Left lung (tissue), 10 donors: ENCODE results near the gene GMPR. TPM values are rescaled to one million over a fixed set of nuclear protein-coding genes. Genes with fewer than 3 reads are reported as not detected.

Experiments used
- ATAC-seq: fragments of 200-7000 bp; cut with Tn5 transposase; one replicate; pipeline ENCODE4 v1.9.1; 2020; ENCODE audit warnings: moderate library complexity
- DNase-seq, 4 donors: peaks; one replicate each; pipeline ENCODE4 v3.0.0-alpha.2; 2013 to 2020
- H3K27ac ChIP-seq, 2 donors: fragments of 200-600 bp; sonication (generic) in 1 of 2; one replicate each; pipeline versions ENCODE4 v1.5.0 to v1.8.0; 2020 to 2021
- H3K27me3 ChIP-seq, 2 donors: fragments of 200-600 bp; sonication (generic) in 1 of 2; one replicate each; pipeline versions ENCODE4 v1.5.0 to v1.8.0; 2020 to 2021
- H3K36me3 ChIP-seq, 2 donors: fragments of 200-600 bp; sonication (generic) in 1 of 2; one replicate each; pipeline versions ENCODE4 v1.5.0 to v1.8.0; 2020 to 2021
- H3K4me1 ChIP-seq, 2 donors: fragments of 200-600 bp; one replicate each; pipeline ENCODE4 v1.8.0; 2021
- H3K4me3 ChIP-seq, 2 donors: fragments of 200-600 bp; sonication (generic) in 1 of 2; one replicate each; pipeline versions ENCODE4 v1.5.0 to v1.8.0; 2020 to 2021; ENCODE audit warnings: mild to moderate bottlenecking in 1 of 2
- H3K9me3 ChIP-seq, 2 donors: fragments of 200-600 bp; sonication (generic) in 1 of 2; one replicate each; pipeline versions ENCODE4 v1.5.0 to v1.8.0; 2020 to 2021
- intact Hi-C, 2 donors: fragments of 100-400 bp; cut with DNase I; formaldehyde crosslinking; loops; one replicate each; pipeline versions ENCODE4 v1.11.2 to v1.14.2; 2022
- polyA plus RNA-seq, 6 donors: library from polyadenylated mRNA; unstranded; fragments of 120-200 nt; gene quantifications; one replicate each; pipeline ENCODE4 v1.2.1, GENCODE V29; 2013; ENCODE audit not compliant: insufficient read length in 6 of 6
- total RNA-seq, 2 donors: library from RNA; stranded (reverse); fragmentation: NEBNext Ultra II Directional; extraction: Animal tissue kit (Norgen Biotek cat#: 25700); gene quantifications; one replicate each; pipeline ENCODE4 v1.2.1, GENCODE V29; 2021
- TF ChIP-seq, protein P1 (sequence below), 2 donors: fragments of 200-600 bp; sonication (generic) in 1 of 2; IDR thresholded peaks; one replicate each; pipeline versions ENCODE4 v1.5.0 to v1.8.0; 2021; ENCODE audit warnings: antibody characterized with exemption in 2 of 2
- donor health status: DM: no; HTN: yes; CAD: no.
- donor health status: DM: no; HTN: no; CAD: no.

The GMPR gene
- total and polyA plus RNA-seq, 8 donors = 3.8 to 16.1 (median 7.0) TPM

DNA sequence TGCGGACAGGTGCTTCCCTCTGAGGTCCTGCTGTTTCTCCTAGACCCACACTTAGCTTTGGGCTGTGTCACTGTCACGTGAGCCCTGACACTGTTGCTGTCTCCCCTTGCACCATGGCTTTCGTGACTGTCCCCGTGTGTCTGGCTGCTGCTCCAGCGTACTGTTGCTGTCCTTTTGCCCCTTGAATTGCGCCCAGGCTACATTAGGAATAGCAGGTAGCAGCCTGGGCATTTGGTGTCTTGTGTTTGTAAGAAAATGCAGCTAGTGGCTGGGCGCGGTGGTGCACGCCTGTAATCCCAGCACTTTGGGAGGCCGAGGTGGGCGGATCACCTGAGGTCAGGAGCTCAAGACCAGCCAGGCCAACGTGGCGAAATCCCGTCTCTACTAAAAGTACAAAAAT lies 46.1 kb downstream of the GMPR start:
- Histone ChIP-seq H3K4me1 (no peaks in the 10 kb centered on the region), H3K27ac (no peak overlapping the region), H3K36me3 (no peaks in the 10 kb centered on the region), H3K27me3 (no peaks in the 10 kb centered on the region), H3K4me3 (no peak overlapping the region), H3K9me3 (no peaks in the 10 kb centered on the region)
- TF ChIP-seq, protein P1, sequence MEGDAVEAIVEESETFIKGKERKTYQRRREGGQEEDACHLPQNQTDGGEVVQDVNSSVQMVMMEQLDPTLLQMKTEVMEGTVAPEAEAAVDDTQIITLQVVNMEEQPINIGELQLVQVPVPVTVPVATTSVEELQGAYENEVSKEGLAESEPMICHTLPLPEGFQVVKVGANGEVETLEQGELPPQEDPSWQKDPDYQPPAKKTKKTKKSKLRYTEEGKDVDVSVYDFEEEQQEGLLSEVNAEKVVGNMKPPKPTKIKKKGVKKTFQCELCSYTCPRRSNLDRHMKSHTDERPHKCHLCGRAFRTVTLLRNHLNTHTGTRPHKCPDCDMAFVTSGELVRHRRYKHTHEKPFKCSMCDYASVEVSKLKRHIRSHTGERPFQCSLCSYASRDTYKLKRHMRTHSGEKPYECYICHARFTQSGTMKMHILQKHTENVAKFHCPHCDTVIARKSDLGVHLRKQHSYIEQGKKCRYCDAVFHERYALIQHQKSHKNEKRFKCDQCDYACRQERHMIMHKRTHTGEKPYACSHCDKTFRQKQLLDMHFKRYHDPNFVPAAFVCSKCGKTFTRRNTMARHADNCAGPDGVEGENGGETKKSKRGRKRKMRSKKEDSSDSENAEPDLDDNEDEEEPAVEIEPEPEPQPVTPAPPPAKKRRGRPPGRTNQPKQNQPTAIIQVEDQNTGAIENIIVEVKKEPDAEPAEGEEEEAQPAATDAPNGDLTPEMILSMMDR (IDR thresholded peaks at IDR 0.05) = no peak
- intact Hi-C loops = no loop called here
- DNase-seq (no peak), ATAC-seq (no peak)

- H3K4me1 ChIP-seq = no peaks in the 10 kb centered on the region
- H3K4me3 ChIP-seq = no peak overlapping the region
- no peak for ATAC-seq
- intact Hi-C loops = no loop called here
- no peak for DNase-seq
- no peaks in the 10 kb centered on the region for H3K27me3 ChIP-seq
- no peaks in the 10 kb centered on the region for H3K9me3 ChIP-seq
- no peaks in the 10 kb centered on the region for H3K36me3 ChIP-seq
- TF ChIP-seq, protein P1 (IDR thresholded peaks at IDR 0.05) = no peak
- no peak overlapping the region for H3K27ac ChIP-seq
Observed at GRCh38 chr6:16285467-16286150, 47.2 kb downstream of the GMPR start.

DNA sequence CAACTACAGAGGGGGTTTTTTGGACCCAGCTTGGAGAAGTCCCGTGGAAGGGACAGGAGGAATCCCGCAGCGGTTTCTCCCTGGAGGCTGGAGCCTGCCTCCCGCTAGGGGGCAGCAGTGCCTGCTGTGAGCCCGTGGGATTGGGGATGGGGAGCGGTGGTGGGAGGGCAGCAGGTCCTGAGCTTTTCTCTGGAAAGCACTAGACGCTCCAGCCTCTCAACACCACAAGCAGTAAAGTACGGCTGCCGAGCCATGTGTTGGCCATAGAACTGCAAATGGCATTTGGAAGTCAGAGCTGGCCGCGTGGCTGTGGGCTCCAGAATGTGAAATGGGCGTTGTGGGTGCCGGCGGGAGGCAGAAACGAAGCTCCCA lies 47.8 kb downstream of the GMPR start:
- H3K9me3 ChIP-seq = no peaks in the 10 kb centered on the region
- DNase-seq (peak in 1 of 4 donors; percentile 54), ATAC-seq (peak; percentile 80)
- no peak overlapping the region for H3K27ac ChIP-seq
- intact Hi-C loops = no loop called here
- H3K4me1 ChIP-seq = no peaks in the 10 kb centered on the region
- no peaks in the 10 kb centered on the region for H3K27me3 ChIP-seq
- H3K36me3 ChIP-seq = no peaks in the 10 kb centered on the region
- no peak overlapping the region for H3K4me3 ChIP-seq
- TF ChIP-seq, protein P1 (IDR thresholded peaks at IDR 0.05) = peak; percentile 48 to 58

DNA sequence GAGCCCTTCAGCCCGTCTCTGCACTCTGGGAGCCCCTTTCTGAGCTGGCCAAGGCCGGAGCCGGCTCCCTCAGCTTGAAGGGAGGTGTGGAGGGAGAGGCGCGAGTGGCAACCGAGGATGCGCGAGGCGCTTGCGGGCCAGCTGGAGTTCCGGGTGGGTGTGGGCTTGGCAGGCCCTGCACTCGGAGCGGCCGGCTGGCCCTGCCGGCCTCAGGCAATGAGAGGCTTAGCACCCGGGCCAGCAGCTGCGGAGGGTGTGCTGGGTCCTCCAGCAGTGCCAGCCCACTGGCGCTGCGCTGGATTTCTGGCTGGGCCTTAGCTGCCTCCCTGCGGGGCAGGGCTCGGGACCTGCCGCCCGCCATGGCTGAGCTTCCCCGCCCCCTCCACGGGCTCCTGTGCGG lies 49.8 kb downstream of the GMPR start:
- no peak for DNase-seq
- TF ChIP-seq, protein P1 (IDR thresholded peaks at IDR 0.05) = no peak
- intact Hi-C loops = no loop called here
- no peak overlapping the region for H3K4me3 ChIP-seq
- H3K27me3 ChIP-seq = no peaks in the 10 kb centered on the region
- no peaks in the 10 kb centered on the region for H3K36me3 ChIP-seq
- H3K27ac ChIP-seq = no peak overlapping the region
- no peaks in the 10 kb centered on the region for H3K9me3 ChIP-seq
- H3K4me1 ChIP-seq = no peaks in the 10 kb centered on the region
- ATAC-seq = no peak

- H3K4me3 ChIP-seq = no peak overlapping the region
- H3K4me1 ChIP-seq = no peaks in the 10 kb centered on the region
- no peak for ATAC-seq
- no peak overlapping the region for H3K27ac ChIP-seq
- H3K27me3 ChIP-seq = no peaks in the 10 kb centered on the region
- TF ChIP-seq, protein P1 (IDR thresholded peaks at IDR 0.05) = no peak
- intact Hi-C loops = no loop called here
- H3K9me3 ChIP-seq = no peaks in the 10 kb centered on the region
- H3K36me3 ChIP-seq = no peaks in the 10 kb centered on the region
- DNase-seq = no peak
Observed at GRCh38 chr6:16291739-16292138, 53.4 kb downstream of the GMPR start.
